LNCAP (cell line): ENCODE measurements around the gene AMMECR1.

Experiments
- TF ChIP-seq, protein P1 (sequence below): fragments of 450-650 bp; IDR thresholded peaks from 2 replicates; pipeline ENCODE4 v1.5.1; 2017; ENCODE audit warnings: mild to moderate bottlenecking

Gene AMMECR1

DNA sequence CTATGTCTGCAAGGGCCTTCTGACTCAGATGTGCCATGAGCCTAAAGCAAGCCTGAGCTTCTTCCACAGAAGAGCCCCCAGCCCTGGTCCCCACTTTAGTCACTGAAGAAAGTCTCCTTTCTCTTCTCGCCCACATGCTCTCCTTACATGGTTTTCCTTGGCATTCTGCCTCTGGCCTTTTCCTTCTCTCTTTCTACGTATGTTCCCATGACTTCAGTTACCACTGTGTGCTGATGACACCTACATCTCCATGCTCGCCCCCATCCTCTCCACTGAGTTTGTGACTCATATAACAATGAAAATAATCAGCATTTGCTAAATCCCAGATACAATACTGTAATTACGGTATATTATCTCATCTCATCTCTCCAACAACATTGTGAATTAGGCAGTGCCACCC lies 149.3 kb downstream of the AMMECR1 start:
- TF ChIP-seq, protein P1, sequence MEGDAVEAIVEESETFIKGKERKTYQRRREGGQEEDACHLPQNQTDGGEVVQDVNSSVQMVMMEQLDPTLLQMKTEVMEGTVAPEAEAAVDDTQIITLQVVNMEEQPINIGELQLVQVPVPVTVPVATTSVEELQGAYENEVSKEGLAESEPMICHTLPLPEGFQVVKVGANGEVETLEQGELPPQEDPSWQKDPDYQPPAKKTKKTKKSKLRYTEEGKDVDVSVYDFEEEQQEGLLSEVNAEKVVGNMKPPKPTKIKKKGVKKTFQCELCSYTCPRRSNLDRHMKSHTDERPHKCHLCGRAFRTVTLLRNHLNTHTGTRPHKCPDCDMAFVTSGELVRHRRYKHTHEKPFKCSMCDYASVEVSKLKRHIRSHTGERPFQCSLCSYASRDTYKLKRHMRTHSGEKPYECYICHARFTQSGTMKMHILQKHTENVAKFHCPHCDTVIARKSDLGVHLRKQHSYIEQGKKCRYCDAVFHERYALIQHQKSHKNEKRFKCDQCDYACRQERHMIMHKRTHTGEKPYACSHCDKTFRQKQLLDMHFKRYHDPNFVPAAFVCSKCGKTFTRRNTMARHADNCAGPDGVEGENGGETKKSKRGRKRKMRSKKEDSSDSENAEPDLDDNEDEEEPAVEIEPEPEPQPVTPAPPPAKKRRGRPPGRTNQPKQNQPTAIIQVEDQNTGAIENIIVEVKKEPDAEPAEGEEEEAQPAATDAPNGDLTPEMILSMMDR: no peak

DNA sequence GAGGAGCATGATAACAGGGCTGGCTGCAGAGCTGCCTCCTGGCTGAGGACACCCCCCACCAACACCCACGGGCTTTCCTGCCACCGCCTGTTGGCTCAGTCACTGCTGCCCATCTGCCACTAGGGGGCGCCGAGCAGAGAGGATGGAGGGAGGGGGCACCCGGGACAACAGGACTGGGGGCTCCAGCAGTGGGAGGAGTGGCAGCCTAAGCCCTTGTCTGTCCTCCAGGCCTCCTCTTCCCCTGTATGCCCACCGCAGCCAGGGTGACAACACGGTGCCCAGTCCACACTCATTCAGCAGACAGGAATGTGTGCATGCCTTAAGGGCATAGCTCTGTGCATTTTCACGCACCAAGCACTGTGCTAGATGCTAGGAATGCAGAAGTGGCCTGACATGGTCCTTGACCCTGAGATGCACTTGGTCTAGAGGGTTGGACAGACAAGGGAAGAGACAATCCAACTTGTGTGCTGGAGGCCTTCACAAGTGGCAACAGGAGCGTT lies 149.9 kb downstream of the AMMECR1 start:
- TF ChIP-seq, protein P1: peak; percentile 55

- TF ChIP-seq, protein P1: no peak
Observed at GRCh38 chrX:110163488-110163887, 154.4 kb downstream of the AMMECR1 start.

DNA sequence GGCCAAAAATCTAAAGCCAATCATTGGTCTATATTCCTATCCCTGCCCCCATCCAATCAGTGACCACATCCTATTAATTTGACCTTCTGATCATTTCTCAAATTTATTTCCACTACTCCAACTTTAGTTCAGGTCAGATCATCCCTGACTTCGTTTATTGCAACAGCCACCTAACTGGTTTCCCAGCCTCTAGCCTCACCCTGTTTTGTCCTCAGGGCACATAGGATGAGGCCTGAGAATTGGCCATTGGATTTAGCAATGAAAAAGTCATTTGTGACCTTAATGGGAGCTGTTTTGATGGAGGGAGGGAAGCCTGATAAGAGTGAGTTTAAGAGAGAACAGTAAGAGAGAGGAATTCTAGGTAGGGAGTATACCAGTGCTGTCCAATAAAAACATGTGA lies 155.0 kb downstream of the AMMECR1 start:
- TF ChIP-seq, protein P1: no peak

GRCh38 chrX:110162131-110162530 lies 155.8 kb downstream of the AMMECR1 start:
- TF ChIP-seq, protein P1: no peak

GRCh38 chrX:110161361-110161686 lies 156.6 kb downstream of the AMMECR1 start:
- TF ChIP-seq, protein P1: no peak

DNA sequence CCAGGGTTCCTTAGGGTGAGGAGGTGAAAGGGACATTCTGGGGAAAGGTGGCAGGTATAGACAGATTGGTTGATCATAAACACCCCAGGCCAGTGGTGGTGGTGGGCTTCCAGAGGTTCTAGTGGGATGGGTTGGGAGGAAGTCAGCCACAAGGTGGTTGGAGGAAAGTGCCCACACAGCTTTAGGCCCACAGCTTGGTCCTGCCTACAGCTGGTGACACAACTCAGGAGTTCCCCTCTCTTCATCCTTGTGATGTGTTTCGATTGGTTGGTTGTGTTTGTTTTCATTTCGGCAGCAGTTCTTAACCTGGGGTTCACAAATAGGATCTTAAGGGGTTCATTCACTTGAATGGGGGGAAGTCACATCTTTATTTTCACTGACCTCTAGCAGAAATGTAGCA lies 158.0 kb downstream of the AMMECR1 start:
- TF ChIP-seq, protein P1: no peak

DNA sequence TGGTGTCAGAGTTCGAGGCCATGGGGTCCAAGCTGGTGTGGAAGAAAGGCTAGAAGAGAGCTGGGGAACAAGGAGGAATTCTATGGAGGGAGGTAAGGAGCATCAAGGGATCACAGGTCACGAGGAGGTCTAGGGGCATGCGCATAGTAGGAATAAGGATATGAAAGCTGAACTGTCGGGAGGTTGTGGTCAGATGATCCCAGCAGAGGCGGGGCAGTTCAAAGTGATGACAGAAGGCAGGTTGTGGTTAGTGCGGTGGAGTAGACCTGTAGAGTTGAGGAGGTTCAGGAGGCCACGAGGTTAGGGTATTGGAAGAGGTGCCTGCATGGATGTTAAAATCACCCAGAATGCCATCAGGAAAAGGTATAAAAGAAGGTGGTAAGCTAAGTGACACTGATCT lies 158.7 kb downstream of the AMMECR1 start:
- TF ChIP-seq, protein P1: no peak
